ENCODE measurements around the gene LARP4B.

The LARP4B gene

DNA sequence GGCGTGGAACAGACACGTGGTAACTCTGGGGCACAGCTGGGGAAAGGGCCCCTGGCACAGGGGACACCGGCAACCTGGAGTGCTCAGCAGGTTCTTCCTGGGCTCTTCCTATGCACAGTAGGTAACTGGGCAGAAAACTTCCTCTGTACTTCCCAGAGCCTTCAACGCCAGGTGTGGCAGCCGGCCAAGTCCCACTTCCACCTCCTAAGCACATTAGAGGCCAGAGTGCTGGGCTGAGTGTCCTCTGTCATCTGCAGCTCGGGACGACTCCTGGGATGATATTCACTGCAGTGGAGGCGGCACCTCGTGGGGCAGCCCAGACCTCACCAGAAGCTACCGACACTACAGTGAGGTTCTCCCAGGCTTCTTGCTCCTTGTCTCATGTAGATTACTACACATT, 114.5 kb downstream of the LARP4B start:
- DNase-seq (ENCODE audit: low spot score), result no peak
- TF ChIP-seq, protein P1, sequence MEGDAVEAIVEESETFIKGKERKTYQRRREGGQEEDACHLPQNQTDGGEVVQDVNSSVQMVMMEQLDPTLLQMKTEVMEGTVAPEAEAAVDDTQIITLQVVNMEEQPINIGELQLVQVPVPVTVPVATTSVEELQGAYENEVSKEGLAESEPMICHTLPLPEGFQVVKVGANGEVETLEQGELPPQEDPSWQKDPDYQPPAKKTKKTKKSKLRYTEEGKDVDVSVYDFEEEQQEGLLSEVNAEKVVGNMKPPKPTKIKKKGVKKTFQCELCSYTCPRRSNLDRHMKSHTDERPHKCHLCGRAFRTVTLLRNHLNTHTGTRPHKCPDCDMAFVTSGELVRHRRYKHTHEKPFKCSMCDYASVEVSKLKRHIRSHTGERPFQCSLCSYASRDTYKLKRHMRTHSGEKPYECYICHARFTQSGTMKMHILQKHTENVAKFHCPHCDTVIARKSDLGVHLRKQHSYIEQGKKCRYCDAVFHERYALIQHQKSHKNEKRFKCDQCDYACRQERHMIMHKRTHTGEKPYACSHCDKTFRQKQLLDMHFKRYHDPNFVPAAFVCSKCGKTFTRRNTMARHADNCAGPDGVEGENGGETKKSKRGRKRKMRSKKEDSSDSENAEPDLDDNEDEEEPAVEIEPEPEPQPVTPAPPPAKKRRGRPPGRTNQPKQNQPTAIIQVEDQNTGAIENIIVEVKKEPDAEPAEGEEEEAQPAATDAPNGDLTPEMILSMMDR (IDR thresholded peaks at IDR 0.05; ENCODE audit: extremely low read depth, missing control alignments), result no peak

DNA sequence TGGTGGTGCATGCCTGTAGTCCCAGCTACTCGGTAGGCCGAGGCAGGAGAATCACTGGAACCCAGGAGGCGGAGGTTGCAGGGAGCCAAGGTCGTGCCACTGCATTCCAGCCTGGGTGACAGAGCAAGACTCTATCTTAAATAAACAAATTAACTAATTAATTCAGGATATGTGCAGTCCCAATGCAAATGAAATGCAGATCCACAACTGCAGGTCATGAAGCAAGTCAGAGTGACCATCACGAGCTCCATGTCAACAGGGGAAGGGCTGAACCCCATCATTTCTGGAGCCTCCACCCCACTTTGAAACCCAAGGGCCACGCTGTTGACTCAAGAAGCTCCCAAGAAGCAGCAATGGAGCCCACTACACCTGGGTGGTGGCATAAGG, 115.4 kb downstream of the LARP4B start:
- DNase-seq (ENCODE audit: low spot score), result no peak
- TF ChIP-seq, protein P1 (IDR thresholded peaks at IDR 0.05; ENCODE audit: extremely low read depth, missing control alignments), result no peak

DNA sequence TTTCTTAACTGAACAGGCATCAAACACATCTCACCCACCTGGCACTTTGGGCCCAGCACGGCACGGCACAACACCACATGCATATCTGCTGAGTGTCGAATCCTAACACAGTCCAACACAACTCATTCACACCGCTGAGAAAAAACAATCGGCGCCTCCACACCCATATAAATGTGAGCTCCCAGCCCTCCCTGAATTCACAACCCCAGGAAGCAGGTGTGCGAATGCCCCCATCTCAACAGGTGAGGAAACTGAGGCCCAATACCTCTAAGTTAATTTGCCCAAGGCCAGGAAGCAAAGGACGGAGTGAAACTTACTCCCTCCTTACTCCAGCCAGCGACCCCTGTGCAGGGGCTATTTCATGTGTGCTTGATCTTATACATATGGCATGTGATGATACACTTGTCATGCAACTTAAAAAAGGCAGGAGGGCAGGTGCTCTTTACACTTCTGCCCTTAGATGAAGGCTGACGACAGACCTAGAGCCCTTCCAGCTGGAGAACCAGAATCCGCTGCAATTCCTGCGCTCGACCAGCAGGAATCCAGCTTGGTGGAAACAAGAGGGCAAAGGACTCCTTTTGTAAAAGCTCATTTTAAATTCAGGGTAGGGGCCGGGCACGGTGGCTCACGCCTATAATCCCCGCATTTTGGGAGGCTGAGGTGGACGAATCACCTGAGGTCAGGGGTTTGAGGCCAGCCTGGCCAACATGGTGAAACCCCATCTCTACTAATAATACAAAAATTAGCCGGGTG, 116.0 kb downstream of the LARP4B start:
- no peak for DNase-seq (ENCODE audit: low spot score)
- TF ChIP-seq, protein P1 (IDR thresholded peaks at IDR 0.05; ENCODE audit: extremely low read depth, missing control alignments), result no peak

GRCh38 chr10:814536-815302, 116.8 kb downstream of the LARP4B start:
- TF ChIP-seq, protein P1 (IDR thresholded peaks at IDR 0.05; ENCODE audit: extremely low read depth, missing control alignments), result no peak
- no peak for DNase-seq (ENCODE audit: low spot score)

DNA sequence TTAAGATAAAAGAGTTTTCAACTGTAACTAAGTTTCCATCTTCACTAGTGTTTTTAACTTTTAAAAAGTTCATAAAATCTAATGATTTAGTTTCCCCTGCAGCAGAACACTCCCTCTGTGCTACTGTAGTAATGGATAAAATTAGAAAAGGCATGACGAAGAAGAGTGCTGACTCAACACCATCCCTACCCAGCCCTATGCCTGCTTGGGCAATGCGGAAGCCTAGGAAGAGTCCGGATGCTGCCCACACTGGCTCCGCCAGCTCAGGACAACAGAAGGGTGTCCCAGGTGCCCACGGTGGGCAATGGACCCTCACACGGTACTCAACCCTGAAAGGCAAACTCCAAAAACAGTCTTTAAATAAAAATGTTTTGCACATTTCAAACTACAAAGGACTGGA, 118.2 kb downstream of the LARP4B start:
- DNase-seq (ENCODE audit: low spot score), result no peak
- TF ChIP-seq, protein P1 (IDR thresholded peaks at IDR 0.05; ENCODE audit: extremely low read depth, missing control alignments), result no peak

GRCh38 chr10:812787-813186, 118.7 kb downstream of the LARP4B start:
- DNase-seq (ENCODE audit: low spot score), result no peak
- TF ChIP-seq, protein P1 (IDR thresholded peaks at IDR 0.05; ENCODE audit: extremely low read depth, missing control alignments), result no peak
